ENCODE measurements around the gene INHA. TPM values are rescaled to one million over a fixed set of nuclear protein-coding genes. Genes with fewer than 3 reads are reported as not detected.

INHA gene
- total RNA-seq, 4 donors from 2014 or later, result 0.58 to 1.4 (median 0.84) TPM; not detected in 1

DNA sequence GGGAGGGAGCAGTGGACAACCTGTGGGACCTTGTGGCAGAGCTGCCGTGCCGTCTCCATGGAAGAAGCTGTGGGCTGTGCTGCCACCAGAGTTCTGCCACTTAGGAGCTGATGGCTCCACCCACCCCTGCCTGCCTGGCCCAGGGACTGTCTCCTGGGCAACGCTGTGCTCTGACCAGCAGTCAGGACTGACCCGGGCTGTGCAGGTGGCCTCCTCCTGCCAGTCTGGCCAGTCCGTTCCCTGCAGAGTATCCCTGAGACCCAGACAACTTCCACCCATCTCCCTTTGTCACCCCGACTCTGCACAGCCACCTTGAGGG lies 45.1 kb upstream of the INHA start:
- no peak overlapping the region for H3K4me3 ChIP-seq (ENCODE audit: low read depth, poor library complexity, severe bottlenecking)
- WGBS, 2 donors, result 43 to 67% methylated on average over 5 of the region's 6 CpGs
- no peak for DNase-seq (ENCODE audit: low spot score in 2 of 2)
- TF ChIP-seq, protein P1, sequence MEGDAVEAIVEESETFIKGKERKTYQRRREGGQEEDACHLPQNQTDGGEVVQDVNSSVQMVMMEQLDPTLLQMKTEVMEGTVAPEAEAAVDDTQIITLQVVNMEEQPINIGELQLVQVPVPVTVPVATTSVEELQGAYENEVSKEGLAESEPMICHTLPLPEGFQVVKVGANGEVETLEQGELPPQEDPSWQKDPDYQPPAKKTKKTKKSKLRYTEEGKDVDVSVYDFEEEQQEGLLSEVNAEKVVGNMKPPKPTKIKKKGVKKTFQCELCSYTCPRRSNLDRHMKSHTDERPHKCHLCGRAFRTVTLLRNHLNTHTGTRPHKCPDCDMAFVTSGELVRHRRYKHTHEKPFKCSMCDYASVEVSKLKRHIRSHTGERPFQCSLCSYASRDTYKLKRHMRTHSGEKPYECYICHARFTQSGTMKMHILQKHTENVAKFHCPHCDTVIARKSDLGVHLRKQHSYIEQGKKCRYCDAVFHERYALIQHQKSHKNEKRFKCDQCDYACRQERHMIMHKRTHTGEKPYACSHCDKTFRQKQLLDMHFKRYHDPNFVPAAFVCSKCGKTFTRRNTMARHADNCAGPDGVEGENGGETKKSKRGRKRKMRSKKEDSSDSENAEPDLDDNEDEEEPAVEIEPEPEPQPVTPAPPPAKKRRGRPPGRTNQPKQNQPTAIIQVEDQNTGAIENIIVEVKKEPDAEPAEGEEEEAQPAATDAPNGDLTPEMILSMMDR (IDR thresholded peaks at IDR 0.05), result no peak
- TF ChIP-seq POLR2A (IDR thresholded peaks at IDR 0.05), result no peak
- intact Hi-C loops (cut with DNase I; ENCODE audit: low total_unique reads), result no loop called here

DNA sequence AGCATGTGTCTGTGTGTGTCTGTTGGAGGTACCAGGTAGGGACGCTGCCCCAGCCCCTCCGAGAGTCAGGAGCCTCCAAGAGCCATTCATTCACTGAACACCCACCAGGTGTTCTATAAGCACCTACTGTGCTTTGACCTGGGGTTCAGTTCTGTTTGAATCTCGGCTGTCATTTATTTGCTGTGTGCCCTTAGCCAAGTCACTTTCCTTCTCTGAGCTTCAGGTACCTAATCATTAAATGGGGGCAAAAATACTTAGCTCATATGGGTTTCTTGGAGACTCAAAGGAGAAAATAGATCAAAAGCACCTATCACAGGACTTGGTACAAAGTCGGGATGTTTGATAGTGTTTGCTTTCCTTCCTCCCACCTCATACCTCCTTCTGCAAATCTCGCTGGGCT lies 44.6 kb upstream of the INHA start:
- WGBS, 2 donors, result 65 to 68% methylated on average over 5 of the region's 5 CpGs
- intact Hi-C loops (cut with DNase I; ENCODE audit: low total_unique reads), result no loop called here

DNA sequence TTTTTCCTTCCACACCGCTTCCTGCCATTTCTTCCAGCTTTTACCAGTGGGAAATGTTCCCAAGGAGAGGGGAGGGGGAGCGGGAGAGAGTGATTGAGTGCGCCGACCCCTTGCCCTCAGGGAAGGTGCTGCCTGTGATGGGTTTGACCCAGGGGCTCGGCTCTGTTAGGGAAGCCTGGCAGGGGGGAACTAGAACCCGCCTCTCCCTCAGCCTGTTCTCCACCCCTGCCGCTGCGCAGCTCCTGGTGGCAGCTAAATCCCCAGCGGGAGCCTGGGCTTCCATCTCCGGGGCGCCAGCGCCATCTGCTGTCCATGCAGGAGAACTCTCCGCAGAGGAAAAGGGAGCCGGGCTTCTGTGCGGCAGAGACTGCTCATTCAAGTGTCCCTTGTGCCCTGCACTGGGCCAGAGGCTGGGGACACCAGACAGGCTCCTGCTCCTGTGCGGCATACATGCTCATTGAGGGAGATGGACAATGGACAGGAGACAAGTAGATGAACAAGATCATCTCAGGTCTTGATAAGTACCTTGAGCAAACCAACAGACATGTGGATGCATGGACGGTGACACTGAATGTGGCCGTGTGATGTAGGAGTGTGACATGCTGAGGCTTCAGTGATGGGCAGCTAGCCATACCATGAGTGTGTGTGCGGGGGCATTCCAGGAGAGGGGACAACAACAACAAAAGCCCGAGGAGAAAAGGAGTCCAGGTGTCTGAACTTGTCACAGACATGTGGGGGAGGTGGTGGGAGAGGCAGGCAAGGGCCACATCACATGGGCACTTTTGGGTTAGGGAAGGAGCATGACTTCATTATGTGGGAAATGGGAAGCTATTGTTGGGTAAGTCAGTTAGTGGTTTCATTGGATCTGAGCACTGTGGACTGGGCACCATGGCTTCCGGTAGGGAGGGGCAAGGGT lies 41.8 kb upstream of the INHA start:
- DNase-seq (ENCODE audit: low spot score in 2 of 2), result peak; percentile 62 to 96
- intact Hi-C loops (cut with DNase I; ENCODE audit: low total_unique reads), result loop anchor here (5.0 kb wide), 1 partner anchor 123 kb away; no protein-coding TSS in a partner anchor
- no peak overlapping the region for H3K4me3 ChIP-seq (ENCODE audit: low read depth, poor library complexity, severe bottlenecking)
- TF ChIP-seq, protein P1 (IDR thresholded peaks at IDR 0.05), result peak in 1 of 3 donors; percentile 89
- TF ChIP-seq POLR2A (IDR thresholded peaks at IDR 0.05), result no peak
- WGBS, 2 donors, result 12 to 17% methylated on average over 20 to 21 of the region's 21 CpGs

More for the DNA sequence above, 44.6 kb upstream of the INHA start:
- H3K4me3 ChIP-seq (ENCODE audit: low read depth, poor library complexity, severe bottlenecking), result no peak overlapping the region
- TF ChIP-seq, protein P1 (IDR thresholded peaks at IDR 0.05), result no peak
- no peak for DNase-seq (ENCODE audit: low spot score in 2 of 2)

DNA sequence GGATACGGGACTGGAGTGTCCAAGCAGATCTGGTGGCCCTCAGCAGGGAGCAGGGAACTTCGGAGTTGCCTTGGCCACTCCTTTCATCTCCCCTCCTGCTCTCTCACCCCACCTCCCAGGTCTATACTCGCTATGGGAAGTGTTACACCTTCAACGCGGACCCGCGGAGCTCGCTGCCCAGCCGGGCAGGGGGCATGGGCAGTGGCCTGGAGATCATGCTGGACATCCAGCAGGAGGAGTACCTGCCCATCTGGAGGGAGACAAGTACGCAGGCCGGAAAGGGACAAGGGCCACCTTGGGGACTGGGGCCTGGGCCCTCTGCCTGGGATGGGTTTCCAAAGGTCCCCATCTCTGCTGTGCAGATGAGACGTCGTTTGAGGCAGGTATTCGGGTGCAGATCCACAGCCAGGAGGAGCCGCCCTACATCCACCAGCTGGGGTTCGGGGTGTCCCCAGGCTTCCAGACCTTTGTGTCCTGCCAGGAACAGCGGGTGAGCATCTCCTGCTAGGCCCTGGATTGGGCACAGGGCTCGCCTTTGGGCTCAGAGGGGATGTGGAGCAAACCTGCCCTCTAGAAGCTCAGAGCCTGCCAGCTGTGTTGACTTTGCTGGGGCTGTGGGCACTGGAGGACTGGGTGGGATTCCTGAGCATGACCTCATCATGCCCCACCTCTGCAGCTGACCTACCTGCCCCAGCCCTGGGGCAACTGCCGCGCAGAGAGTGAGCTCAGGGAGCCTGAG lies 40.3 kb upstream of the INHA start:
- TF ChIP-seq POLR2A (IDR thresholded peaks at IDR 0.05), result no peak
- TF ChIP-seq, protein P1 (IDR thresholded peaks at IDR 0.05), result no peak
- no peak for DNase-seq (ENCODE audit: low spot score in 2 of 2)
- no peak overlapping the region for H3K4me3 ChIP-seq (ENCODE audit: low read depth, poor library complexity, severe bottlenecking)
- intact Hi-C loops (cut with DNase I; ENCODE audit: low total_unique reads), result loop anchor here (5.0 kb wide), 1 partner anchor 125 kb away; no protein-coding TSS in a partner anchor
- WGBS, 2 donors, result 80 to 81% methylated on average over 13 of the region's 20 CpGs

DNA sequence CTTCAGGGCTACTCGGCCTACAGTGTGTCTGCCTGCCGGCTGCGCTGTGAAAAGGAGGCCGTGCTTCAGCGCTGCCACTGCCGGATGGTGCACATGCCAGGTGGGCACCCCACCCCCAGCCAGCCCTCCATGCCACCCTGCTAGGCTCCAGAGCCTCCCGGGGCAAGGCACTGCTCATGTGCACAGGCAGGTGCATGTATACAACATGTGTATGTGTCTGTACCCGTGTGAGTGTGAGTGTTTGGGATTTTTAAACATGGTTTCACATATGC lies 39.8 kb upstream of the INHA start:
- TF ChIP-seq, protein P1 (IDR thresholded peaks at IDR 0.05), result no peak
- TF ChIP-seq POLR2A (IDR thresholded peaks at IDR 0.05), result no peak
- 68 to 72% methylated on average over 4 to 8 of the region's 8 CpGs for WGBS, 2 donors
- intact Hi-C loops (cut with DNase I; ENCODE audit: low total_unique reads), result loop anchor here (5.0 kb wide), 1 partner anchor 125 kb away; no protein-coding TSS in a partner anchor
- H3K4me3 ChIP-seq (ENCODE audit: low read depth, poor library complexity, severe bottlenecking), result no peak overlapping the region
- no peak for DNase-seq (ENCODE audit: low spot score in 2 of 2)

All from lower leg skin (tissue), 4 donors.